Astrocyte of the cerebellum (primary cell): Measurements from ENCODE around the gene RBAK.
"Not testable (repeated sequence)": the region's sequence is repeated elsewhere in the genome, so short reads cannot be mapped to it uniquely, and the experiment has no call there.

Experiments
- DNase-seq: peaks from one replicate; pipeline ENCODE4 v3.0.0-alpha.2; 2011; ENCODE audit warnings: low read depth
- H3K4me3 ChIP-seq: 2 replicates; pipeline ENCODE4 v1.5.1; 2011; ENCODE audit warnings: mild to moderate bottlenecking, low read depth, low read length, moderate library complexity
- in situ Hi-C: cut with HindIII; loops from 2 replicates; pipeline ENCODE4 v1.10.0; 2017; ENCODE audit warnings: low sequenced_read_pairs
- TF ChIP-seq, protein P1 (sequence below): IDR thresholded peaks from 2 replicates; pipeline ENCODE4 v1.5.1; 2012; ENCODE audit warnings: low read length, low read depth, moderate library complexity, mild to moderate bottlenecking; ENCODE audit errors: missing control alignments

RBAK gene

DNA sequence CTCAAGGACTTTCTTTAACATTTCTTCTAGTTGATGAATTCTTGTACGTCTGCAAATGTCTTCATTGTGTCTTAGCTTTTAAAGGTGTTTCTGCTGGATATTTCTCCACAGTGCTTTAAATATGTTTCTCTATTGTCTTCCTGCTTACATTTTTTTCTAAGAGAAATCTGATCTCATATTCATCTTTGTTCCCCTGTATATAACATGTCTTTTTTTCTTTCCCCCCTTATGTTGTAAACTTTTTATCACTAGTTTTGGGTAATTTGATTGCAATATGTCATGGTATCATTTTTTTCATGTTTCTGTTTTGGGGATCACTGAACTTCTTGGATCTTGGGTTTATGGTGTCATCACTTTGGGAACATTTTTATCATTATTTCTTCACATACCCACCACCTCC lies 7.5 kb downstream of the RBAK start:
- in situ Hi-C loops, result no loop called here
- TF ChIP-seq, protein P1, sequence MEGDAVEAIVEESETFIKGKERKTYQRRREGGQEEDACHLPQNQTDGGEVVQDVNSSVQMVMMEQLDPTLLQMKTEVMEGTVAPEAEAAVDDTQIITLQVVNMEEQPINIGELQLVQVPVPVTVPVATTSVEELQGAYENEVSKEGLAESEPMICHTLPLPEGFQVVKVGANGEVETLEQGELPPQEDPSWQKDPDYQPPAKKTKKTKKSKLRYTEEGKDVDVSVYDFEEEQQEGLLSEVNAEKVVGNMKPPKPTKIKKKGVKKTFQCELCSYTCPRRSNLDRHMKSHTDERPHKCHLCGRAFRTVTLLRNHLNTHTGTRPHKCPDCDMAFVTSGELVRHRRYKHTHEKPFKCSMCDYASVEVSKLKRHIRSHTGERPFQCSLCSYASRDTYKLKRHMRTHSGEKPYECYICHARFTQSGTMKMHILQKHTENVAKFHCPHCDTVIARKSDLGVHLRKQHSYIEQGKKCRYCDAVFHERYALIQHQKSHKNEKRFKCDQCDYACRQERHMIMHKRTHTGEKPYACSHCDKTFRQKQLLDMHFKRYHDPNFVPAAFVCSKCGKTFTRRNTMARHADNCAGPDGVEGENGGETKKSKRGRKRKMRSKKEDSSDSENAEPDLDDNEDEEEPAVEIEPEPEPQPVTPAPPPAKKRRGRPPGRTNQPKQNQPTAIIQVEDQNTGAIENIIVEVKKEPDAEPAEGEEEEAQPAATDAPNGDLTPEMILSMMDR, result no peak
- no peak for DNase-seq
- no peak overlapping the region for H3K4me3 ChIP-seq

DNA sequence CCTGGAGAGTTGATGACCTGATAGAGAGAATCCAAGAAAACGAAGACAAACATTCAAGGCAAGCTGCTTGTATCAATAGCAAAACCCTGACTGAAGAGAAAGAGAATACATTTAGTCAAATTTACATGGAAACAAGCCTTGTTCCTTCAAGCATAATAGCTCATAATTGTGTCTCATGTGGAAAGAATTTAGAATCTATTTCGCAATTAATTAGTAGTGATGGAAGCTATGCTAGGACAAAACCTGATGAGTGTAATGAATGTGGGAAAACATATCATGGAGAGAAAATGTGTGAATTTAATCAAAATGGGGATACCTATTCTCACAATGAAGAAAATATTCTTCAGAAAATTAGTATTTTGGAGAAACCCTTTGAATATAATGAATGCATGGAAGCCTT lies 18.0 kb downstream of the RBAK start:
- no peak overlapping the region for H3K4me3 ChIP-seq
- TF ChIP-seq, protein P1, result no peak
- no peak for DNase-seq
- in situ Hi-C loops, result no loop called here

DNA sequence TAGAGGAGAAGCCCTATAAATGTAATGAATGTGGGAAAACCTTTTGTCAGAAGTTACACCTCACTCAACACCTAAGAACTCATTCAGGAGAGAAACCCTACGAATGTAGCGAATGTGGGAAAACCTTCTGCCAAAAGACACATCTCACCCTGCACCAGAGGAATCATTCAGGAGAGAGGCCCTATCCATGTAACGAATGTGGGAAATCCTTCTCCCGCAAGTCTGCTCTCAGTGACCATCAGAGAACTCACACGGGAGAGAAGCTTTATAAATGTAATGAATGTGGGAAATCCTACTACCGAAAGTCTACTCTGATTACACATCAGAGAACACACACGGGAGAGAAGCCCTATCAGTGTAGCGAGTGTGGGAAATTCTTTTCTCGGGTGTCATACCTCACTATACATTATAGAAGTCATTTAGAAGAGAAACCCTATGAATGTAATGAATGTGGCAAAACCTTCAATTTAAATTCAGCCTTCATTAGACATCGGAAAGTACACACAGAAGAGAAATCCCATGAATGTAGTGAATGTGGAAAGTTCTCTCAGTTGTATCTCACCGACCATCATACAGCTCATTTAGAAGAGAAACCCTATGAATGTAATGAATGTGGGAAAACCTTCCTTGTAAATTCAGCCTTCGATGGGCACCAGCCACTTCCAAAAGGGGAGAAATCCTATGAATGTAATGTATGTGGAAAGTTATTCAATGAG lies 18.9 kb downstream of the RBAK start:
- in situ Hi-C loops, result no loop called here
- no peak overlapping the region for H3K4me3 ChIP-seq
- no peak for DNase-seq
- TF ChIP-seq, protein P1, result no peak

DNA sequence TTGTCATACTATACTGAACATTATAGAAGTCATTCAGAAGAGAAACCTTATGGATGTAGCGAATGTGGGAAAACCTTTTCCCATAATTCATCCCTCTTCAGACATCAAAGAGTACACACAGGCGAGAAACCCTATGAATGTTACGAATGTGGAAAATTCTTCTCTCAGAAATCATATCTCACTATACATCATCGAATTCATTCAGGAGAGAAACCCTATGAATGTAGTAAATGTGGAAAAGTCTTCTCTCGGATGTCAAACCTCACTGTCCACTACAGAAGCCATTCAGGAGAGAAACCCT lies 19.4 kb downstream of the RBAK start:
- in situ Hi-C loops, result no loop called here
- TF ChIP-seq, protein P1, result no peak
- DNase-seq, result no peak
- no peak overlapping the region for H3K4me3 ChIP-seq

DNA sequence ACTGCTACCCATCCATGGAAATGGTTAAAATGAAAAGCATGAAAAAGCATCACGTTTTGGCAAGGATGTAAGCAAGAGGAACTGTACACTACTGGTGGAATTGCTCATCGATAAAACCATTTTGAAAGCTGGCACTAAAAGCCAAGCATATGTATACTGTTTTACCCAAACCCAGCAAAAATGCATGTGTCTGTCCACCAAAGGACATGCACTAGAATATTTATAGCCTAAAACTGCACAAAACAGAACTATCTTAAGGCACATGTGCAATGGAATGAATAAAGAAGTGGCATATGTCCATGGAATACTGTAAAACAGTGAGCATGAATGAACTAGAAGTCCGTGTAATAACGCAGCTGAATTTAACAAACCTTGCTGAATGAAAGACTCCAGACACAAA lies 22.9 kb downstream of the RBAK start:
- in situ Hi-C loops, result no loop called here
- DNase-seq, result no peak
- TF ChIP-seq, protein P1, result no peak
- H3K4me3 ChIP-seq, result no peak overlapping the region

DNA sequence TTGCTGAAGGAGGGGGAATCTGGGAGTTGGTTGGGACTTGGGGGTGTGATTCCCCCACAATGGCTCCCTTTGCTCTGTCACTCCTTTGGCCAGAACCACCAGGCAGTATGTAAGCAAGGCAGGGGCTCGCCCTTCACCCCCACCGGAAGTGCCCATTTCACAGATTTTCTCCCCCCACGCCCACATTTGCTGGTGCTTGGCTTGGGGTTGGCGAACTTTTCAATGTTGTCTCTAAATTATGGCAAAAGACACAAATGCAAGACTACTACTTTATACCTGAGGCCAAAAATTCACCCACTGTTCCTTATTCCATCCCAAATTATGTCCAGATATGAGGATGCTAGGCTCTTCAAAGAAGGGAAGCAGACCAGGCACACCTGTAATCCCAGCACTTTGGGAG lies 24.5 kb downstream of the RBAK start:
- DNase-seq, result no peak
- TF ChIP-seq, protein P1, result no peak
- in situ Hi-C loops, result no loop called here
- no peak overlapping the region for H3K4me3 ChIP-seq

DNA sequence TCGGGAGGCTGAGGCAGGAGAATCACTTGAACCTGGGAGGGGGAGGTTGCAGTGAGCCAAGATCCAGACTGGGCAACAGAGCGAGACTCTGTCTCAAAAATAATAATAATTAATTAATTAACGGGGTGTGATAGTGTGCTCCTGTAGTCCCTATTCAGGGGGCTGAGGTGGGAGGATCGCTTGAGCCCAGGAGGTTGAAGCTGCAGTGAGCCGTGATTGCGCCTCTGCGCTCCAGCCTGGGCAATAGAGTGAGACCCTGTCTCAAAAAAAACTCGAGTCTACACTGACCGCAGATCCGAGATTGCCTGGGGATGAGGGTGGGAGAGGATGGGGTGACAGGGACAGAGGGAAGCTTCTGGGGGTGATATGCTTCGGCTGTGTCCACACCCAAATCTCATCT lies 29.5 kb downstream of the RBAK start:
- DNase-seq, H3K4me3 ChIP-seq: not testable (repeated sequence)
- in situ Hi-C loops, result loop anchor here (25.0 kb wide), 1 partner anchor 263 kb away; no protein-coding TSS in a partner anchor
